ENCODE results near the gene GRP. TPM values are rescaled to one million over a fixed set of nuclear protein-coding genes. Genes with fewer than 3 reads are reported as not detected.

GRP gene
- polyA plus RNA-seq, 3 donors: not detected

- Histone ChIP-seq H3K4me1 (ENCODE audit: control insufficient read depth in 1 of 2, insufficient read depth in 2 of 2, low read length in 2 of 2) (no peaks in the 10 kb centered on the region), H3K27ac (ENCODE audit: low read depth in 1 of 2, low read length in 2 of 2) (no peak overlapping the region), H3K27me3 (ENCODE audit: control insufficient read depth in 2 of 2, insufficient read depth in 2 of 2, low read length in 2 of 2) (peaks cover 71 to 77% of the 10 kb centered on the region in 2 donors), H3K9ac (ENCODE audit: insufficient read depth, low read length, poor library complexity, severe bottlenecking) (no peak overlapping the region), H4K20me1 (ENCODE audit: insufficient read depth, low read length) (no peaks in the 10 kb centered on the region), H3K79me2 (ENCODE audit: insufficient read depth, low read length) (no peaks in the 10 kb centered on the region), H3K4me3 (replicated peaks in 1 of 3; ENCODE audit: low read depth in 2 of 3, low read length in 3 of 3) (peak overlapping the region; percentile 6 to 72 (median 32)), H3K4me2 (replicated peaks; ENCODE audit: extremely low read depth, low read length, poor library complexity, severe bottlenecking) (peak overlapping the region; percentile 53), H3K36me3 (replicated peaks in 1 of 2; ENCODE audit: control insufficient read depth in 1 of 2, insufficient read depth in 2 of 2, low read length in 2 of 2) (no peaks in the 10 kb centered on the region), H3K9me3 (replicated peaks in 1 of 2; ENCODE audit: control insufficient read depth in 1 of 2, insufficient read depth in 1 of 2, low read length in 2 of 2) (peaks cover 3 to 55% of the 10 kb centered on the region in 2 donors), H2AFZ (ENCODE audit: insufficient read depth, low read depth, low read length, poor library complexity, severe bottlenecking) (peak overlapping the region; percentile 43)
- Mint-ChIP-seq H3K4me1 (peaks cover 25% of the 10 kb centered on the region), H3K27ac (no peak overlapping the region), H3K4me3 (peak overlapping the region; percentile 77 to 87), H3K27me3 (ENCODE audit: low read depth in 3 of 3) (peaks cover 74 to 81% (median 80%) of the 10 kb centered on the region in 3 donors), H3K9me3 (peaks cover 0 to 36% (median 31%) of the 10 kb centered on the region in 7 donors), H3K36me3 (peaks cover 0 to 9% of the 10 kb centered on the region in 2 donors)
- DNase-seq: no peak
- 1% methylated on average over 28 of the region's 38 CpGs for WGBS (ENCODE audit: insufficient coverage)
- intact Hi-C loops (cut with micrococcal nuclease): no loop called here
- no peak for TF ChIP-seq CTCF (IDR thresholded peaks at IDR 0.05)
Measured at GRCh38 chr18:59265246-59265973, 45.5 kb downstream of the GRP start.

- Histone ChIP-seq H3K9ac (ENCODE audit: insufficient read depth, low read length, poor library complexity, severe bottlenecking) (no peak overlapping the region), H2AFZ (ENCODE audit: insufficient read depth, low read depth, low read length, poor library complexity, severe bottlenecking) (no peak overlapping the region), H3K4me1 (ENCODE audit: control insufficient read depth in 1 of 2, insufficient read depth in 2 of 2, low read length in 2 of 2) (no peaks in the 10 kb centered on the region), H4K20me1 (ENCODE audit: insufficient read depth, low read length) (no peaks in the 10 kb centered on the region), H3K79me2 (ENCODE audit: insufficient read depth, low read length) (no peaks in the 10 kb centered on the region), H3K4me2 (replicated peaks; ENCODE audit: extremely low read depth, low read length, poor library complexity, severe bottlenecking) (peak overlapping the region; percentile 53), H3K27me3 (ENCODE audit: control insufficient read depth in 2 of 2, insufficient read depth in 2 of 2, low read length in 2 of 2) (peaks cover 77 to 82% of the 10 kb centered on the region in 2 donors), H3K36me3 (replicated peaks in 1 of 2; ENCODE audit: control insufficient read depth in 1 of 2, insufficient read depth in 2 of 2, low read length in 2 of 2) (no peaks in the 10 kb centered on the region), H3K4me3 (replicated peaks in 1 of 3; ENCODE audit: low read depth in 2 of 3, low read length in 3 of 3) (no peak overlapping the region), H3K9me3 (replicated peaks in 1 of 2; ENCODE audit: control insufficient read depth in 1 of 2, insufficient read depth in 1 of 2, low read length in 2 of 2) (peaks cover 3 to 60% of the 10 kb centered on the region in 2 donors), H3K27ac (ENCODE audit: low read depth in 1 of 2, low read length in 2 of 2) (no peak overlapping the region)
- intact Hi-C loops (cut with micrococcal nuclease): no loop called here
- Mint-ChIP-seq H3K4me1 (peaks cover 25% of the 10 kb centered on the region), H3K9me3 (peaks cover 0 to 40% (median 31%) of the 10 kb centered on the region in 7 donors), H3K4me3 (peak overlapping the region in 1 of 2 donors; percentile 87), H3K27ac (no peak overlapping the region), H3K36me3 (peaks cover 0 to 9% of the 10 kb centered on the region in 2 donors), H3K27me3 (ENCODE audit: low read depth in 3 of 3) (peaks cover 80 to 83% (median 82%) of the 10 kb centered on the region in 3 donors)
- DNase-seq: no peak
- 13% methylated on average over 8 of the region's 12 CpGs for WGBS (ENCODE audit: insufficient coverage)
- no peak for TF ChIP-seq CTCF (IDR thresholded peaks at IDR 0.05)
Measured at GRCh38 chr18:59265974-59266369, 46.0 kb downstream of the GRP start.

All from CD14-positive monocyte (primary cell).